ENCODE data around the gene HCAR2. TPM values are rescaled to one million over a fixed set of nuclear protein-coding genes. Genes with fewer than 3 reads are reported as not detected.

Gene HCAR2
- total and polyA plus RNA-seq, 8 donors, result 0.18 to 8.2 (median 2.6) TPM; not detected in 3

DNA sequence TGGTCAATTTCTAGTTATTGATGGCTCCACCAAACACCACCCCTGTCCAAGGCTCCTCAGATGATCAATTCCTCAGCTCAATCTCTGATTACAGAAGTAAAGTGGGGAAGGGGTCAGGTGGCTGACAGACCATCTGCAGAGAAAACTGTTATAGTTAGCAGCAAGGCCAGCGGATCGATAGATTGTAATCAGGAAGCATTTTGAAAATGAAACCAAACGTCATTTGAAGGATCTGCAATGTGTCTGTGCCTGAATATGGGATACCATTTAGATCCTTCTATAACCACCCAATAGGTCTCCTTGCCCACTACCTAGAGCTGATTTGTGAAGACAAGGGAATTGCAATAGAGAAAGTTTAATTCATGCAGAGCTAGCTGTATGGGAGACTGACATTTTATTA is 11.6 kb downstream of the HCAR2 start:
- intact Hi-C loops (cut with DNase I; ENCODE audit: low total_unique reads), result no loop called here
- 70 to 83% (median 77%) methylated on average over 3 of the region's 3 CpGs for WGBS, 5 donors
- TF ChIP-seq, protein P1, sequence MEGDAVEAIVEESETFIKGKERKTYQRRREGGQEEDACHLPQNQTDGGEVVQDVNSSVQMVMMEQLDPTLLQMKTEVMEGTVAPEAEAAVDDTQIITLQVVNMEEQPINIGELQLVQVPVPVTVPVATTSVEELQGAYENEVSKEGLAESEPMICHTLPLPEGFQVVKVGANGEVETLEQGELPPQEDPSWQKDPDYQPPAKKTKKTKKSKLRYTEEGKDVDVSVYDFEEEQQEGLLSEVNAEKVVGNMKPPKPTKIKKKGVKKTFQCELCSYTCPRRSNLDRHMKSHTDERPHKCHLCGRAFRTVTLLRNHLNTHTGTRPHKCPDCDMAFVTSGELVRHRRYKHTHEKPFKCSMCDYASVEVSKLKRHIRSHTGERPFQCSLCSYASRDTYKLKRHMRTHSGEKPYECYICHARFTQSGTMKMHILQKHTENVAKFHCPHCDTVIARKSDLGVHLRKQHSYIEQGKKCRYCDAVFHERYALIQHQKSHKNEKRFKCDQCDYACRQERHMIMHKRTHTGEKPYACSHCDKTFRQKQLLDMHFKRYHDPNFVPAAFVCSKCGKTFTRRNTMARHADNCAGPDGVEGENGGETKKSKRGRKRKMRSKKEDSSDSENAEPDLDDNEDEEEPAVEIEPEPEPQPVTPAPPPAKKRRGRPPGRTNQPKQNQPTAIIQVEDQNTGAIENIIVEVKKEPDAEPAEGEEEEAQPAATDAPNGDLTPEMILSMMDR (IDR thresholded peaks at IDR 0.05), result no peak
- TF ChIP-seq POLR2A (IDR thresholded peaks at IDR 0.05) (no peak), POLR2AphosphoS5 (IDR thresholded peaks at IDR 0.05) (no peak), EP300 (IDR thresholded peaks at IDR 0.05) (no peak)

DNA sequence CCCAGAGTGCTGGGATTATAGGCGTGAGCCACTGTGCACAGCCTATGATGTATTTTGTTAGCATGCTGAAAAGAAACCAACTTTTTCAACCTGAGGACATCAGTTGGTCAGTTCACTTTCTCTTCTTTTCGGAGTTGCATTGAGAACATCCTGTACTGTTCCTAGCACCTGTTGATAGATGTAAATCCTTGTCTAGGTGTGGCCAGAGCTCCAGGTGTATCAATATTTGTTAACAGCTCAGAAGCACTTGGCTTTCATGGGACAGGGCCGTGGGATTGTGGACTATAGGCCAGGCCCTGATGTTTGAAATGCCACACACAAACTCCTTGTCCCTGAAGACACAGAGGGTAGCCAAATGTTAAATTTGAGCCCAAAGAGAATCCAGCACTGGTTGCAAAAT is 14.9 kb downstream of the HCAR2 start:
- peak overlapping the region; percentile 57 to 81 (median 69) for H3K27ac ChIP-seq
- peak; percentile 30 to 60 for DNase-seq

More for the DNA sequence above, 11.6 kb downstream of the HCAR2 start:
- H3K36me3 ChIP-seq, result no peaks in the 10 kb centered on the region
- no peak overlapping the region for H3K4me3 ChIP-seq
- no peaks in the 10 kb centered on the region for H3K9me3 ChIP-seq
- no peaks in the 10 kb centered on the region for H3K27me3 ChIP-seq
- no peak overlapping the region for H3K27ac ChIP-seq
- peaks cover 0 to 8% (median 0%) of the 10 kb centered on the region in 4 donors for H3K4me1 ChIP-seq
- DNase-seq, result no peak

DNA sequence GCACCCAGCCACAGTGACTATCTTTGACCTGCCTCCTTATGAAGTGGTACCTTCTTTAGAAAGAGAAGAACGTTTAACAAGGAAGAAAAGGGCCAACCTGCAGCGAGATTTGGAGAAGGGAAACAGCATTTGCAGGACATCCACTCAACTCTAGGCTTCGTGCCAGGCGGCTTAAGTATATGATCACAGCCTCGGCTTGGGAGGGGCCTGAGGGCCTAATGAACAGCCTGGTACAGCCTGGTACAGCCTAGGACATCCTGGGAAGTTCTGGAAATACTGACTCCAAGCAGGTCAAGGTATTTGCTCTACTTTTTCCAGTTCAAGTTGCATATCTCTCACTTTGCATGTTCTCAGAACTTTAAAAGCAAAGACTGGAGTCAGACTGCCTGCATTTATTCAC is 16.1 kb downstream of the HCAR2 start:
- Histone ChIP-seq H3K4me3 (no peak overlapping the region), H3K27me3 (no peaks in the 10 kb centered on the region), H3K9me3 (no peaks in the 10 kb centered on the region), H3K36me3 (no peaks in the 10 kb centered on the region), H3K27ac (peak overlapping the region; percentile 32 to 81 (median 65)), H3K4me1 (peaks cover 0 to 9% (median 0%) of the 10 kb centered on the region in 4 donors)
- intact Hi-C loops (cut with DNase I; ENCODE audit: low total_unique reads), result no loop called here
- TF ChIP-seq POLR2A (IDR thresholded peaks at IDR 0.05) (no peak), EP300 (IDR thresholded peaks at IDR 0.05) (no peak), POLR2AphosphoS5 (IDR thresholded peaks at IDR 0.05) (peak in 1 of 3 donors; percentile 2)
- TF ChIP-seq, protein P1 (IDR thresholded peaks at IDR 0.05), result no peak
- WGBS, 5 donors, result 13 to 36% (median 24%) methylated on average over 5 of the region's 5 CpGs
- DNase-seq, result peak; percentile 62 to 88

More for the DNA sequence above, 14.9 kb downstream of the HCAR2 start:
- TF ChIP-seq, protein P1 (IDR thresholded peaks at IDR 0.05), result no peak
- TF ChIP-seq POLR2AphosphoS5 (IDR thresholded peaks at IDR 0.05), result peak in 2 of 3 donors; percentile 18 to 77
- TF ChIP-seq POLR2A (IDR thresholded peaks at IDR 0.05), result no peak
- no peak for TF ChIP-seq EP300 (IDR thresholded peaks at IDR 0.05)
- no peaks in the 10 kb centered on the region for H3K9me3 ChIP-seq
- H3K27me3 ChIP-seq, result no peaks in the 10 kb centered on the region
- peaks cover 0 to 9% (median 0%) of the 10 kb centered on the region in 4 donors for H3K4me1 ChIP-seq
- no peak overlapping the region for H3K4me3 ChIP-seq
- intact Hi-C loops (cut with DNase I; ENCODE audit: low total_unique reads), result no loop called here
- no peaks in the 10 kb centered on the region for H3K36me3 ChIP-seq
- 35 to 69% (median 57%) methylated on average over 3 of the region's 3 CpGs for WGBS, 5 donors

DNA sequence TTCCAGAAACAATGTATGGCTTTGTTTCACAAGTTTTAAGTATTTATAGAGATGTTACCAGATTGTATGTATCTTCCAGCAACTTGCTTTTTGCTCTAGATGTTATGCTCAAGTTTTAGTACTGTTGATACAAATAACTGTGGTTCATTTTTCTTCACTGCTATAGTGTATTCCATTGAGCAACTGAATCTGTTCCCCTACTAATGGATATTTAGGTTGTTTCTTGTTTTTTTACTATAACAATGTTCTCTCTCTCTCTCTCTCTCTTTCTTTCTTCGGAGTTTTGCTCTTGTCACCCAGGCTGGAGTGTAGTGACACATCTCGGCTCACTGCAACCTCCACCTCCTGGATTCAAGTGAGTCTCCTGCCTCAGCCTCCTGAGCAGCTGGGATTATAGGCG is 16.6 kb downstream of the HCAR2 start:
- WGBS, 5 donors, result 71 to 96% (median 92%) methylated on average over 3 of the region's 3 CpGs
- H3K4me3 ChIP-seq, result no peak overlapping the region
- H3K27ac ChIP-seq, result peak overlapping the region in 4 of 5 donors; percentile 32 to 81 (median 70)
- no peaks in the 10 kb centered on the region for H3K27me3 ChIP-seq
- TF ChIP-seq, protein P1 (IDR thresholded peaks at IDR 0.05), result no peak
- TF ChIP-seq POLR2AphosphoS5 (IDR thresholded peaks at IDR 0.05), result no peak
- TF ChIP-seq EP300 (IDR thresholded peaks at IDR 0.05), result no peak
- no peak for TF ChIP-seq POLR2A (IDR thresholded peaks at IDR 0.05)
- no peaks in the 10 kb centered on the region for H3K36me3 ChIP-seq
- intact Hi-C loops (cut with DNase I; ENCODE audit: low total_unique reads), result no loop called here
- DNase-seq, result no peak
- peaks cover 0 to 9% (median 0%) of the 10 kb centered on the region in 4 donors for H3K4me1 ChIP-seq
- H3K9me3 ChIP-seq, result no peaks in the 10 kb centered on the region
